PFSK-1 (cell line): ENCODE measurements around the gene CISTR.

Experiments used
- FOXP2 ChIP-seq: optimal IDR thresholded peaks from 2 replicates; pipeline ENCODE3; 2011; ENCODE audit warnings: borderline replicate concordance, control low read depth, inconsistent platforms; ENCODE audit not compliant: insufficient read depth; ENCODE audit errors: extremely low read length, extremely low read depth
- POLR2AphosphoS5 ChIP-seq: IDR thresholded peaks from 2 replicates; pipeline ENCODE4 v1.6.1; 2012; ENCODE audit warnings: low read depth, mild to moderate bottlenecking, control low read depth, low read length, moderate library complexity
- SIN3A ChIP-seq: IDR thresholded peaks from 2 replicates; pipeline ENCODE4 v1.6.1; 2012; ENCODE audit warnings: mild to moderate bottlenecking, low read length, moderate library complexity, borderline replicate concordance; ENCODE audit not compliant: insufficient read depth
- TAF1 ChIP-seq: IDR thresholded peaks from 2 replicates; pipeline ENCODE4 v1.6.1; 2012; ENCODE audit warnings: low read length, control low read depth, borderline replicate concordance; ENCODE audit not compliant: insufficient read depth
- TF ChIP-seq, protein P1 (sequence below), 2 experiments: IDR thresholded peaks; 2 replicates each; pipeline versions ENCODE4 v1.6.1 to v1.8.0; 2011 to 2012; ENCODE audit warnings: low read depth in 2 of 2, low read length in 2 of 2, control low read depth in 1 of 2, inconsistent platforms in 1 of 2, mild to moderate bottlenecking in 1 of 2, moderate library complexity in 1 of 2; ENCODE audit not compliant: insufficient read depth in 1 of 2

Gene CISTR

GRCh38 chr12:53761306-53761705, 9.5 kb upstream of the CISTR start:
- TF ChIP-seq TAF1 (no peak), SIN3A (no peak), FOXP2 (no peak), POLR2AphosphoS5 (no peak)
- TF ChIP-seq, protein P1, sequence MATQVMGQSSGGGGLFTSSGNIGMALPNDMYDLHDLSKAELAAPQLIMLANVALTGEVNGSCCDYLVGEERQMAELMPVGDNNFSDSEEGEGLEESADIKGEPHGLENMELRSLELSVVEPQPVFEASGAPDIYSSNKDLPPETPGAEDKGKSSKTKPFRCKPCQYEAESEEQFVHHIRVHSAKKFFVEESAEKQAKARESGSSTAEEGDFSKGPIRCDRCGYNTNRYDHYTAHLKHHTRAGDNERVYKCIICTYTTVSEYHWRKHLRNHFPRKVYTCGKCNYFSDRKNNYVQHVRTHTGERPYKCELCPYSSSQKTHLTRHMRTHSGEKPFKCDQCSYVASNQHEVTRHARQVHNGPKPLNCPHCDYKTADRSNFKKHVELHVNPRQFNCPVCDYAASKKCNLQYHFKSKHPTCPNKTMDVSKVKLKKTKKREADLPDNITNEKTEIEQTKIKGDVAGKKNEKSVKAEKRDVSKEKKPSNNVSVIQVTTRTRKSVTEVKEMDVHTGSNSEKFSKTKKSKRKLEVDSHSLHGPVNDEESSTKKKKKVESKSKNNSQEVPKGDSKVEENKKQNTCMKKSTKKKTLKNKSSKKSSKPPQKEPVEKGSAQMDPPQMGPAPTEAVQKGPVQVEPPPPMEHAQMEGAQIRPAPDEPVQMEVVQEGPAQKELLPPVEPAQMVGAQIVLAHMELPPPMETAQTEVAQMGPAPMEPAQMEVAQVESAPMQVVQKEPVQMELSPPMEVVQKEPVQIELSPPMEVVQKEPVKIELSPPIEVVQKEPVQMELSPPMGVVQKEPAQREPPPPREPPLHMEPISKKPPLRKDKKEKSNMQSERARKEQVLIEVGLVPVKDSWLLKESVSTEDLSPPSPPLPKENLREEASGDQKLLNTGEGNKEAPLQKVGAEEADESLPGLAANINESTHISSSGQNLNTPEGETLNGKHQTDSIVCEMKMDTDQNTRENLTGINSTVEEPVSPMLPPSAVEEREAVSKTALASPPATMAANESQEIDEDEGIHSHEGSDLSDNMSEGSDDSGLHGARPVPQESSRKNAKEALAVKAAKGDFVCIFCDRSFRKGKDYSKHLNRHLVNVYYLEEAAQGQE (IDR thresholded peaks at IDR 0.05; ENCODE audit: insufficient read depth in 1 of 2, low read depth in 2 of 2, low read length in 2 of 2), result no peak

- no peak for TF ChIP-seq FOXP2
- no peak for TF ChIP-seq TAF1
- TF ChIP-seq, protein P1 (IDR thresholded peaks at IDR 0.05; ENCODE audit: insufficient read depth in 1 of 2, low read depth in 2 of 2, low read length in 2 of 2), result no peak
- no peak for TF ChIP-seq POLR2AphosphoS5
- TF ChIP-seq SIN3A, result no peak
Observed at GRCh38 chr12:53759261-53759660, 7.5 kb upstream of the CISTR start.

GRCh38 chr12:53758730-53759103, 6.9 kb upstream of the CISTR start:
- no peak for TF ChIP-seq POLR2AphosphoS5
- TF ChIP-seq, protein P1 (IDR thresholded peaks at IDR 0.05; ENCODE audit: insufficient read depth in 1 of 2, low read depth in 2 of 2, low read length in 2 of 2), result no peak
- no peak for TF ChIP-seq TAF1

GRCh38 chr12:53758081-53758729, 6.4 kb upstream of the CISTR start:
- TF ChIP-seq FOXP2, result no peak
- TF ChIP-seq, protein P1 (IDR thresholded peaks at IDR 0.05; ENCODE audit: insufficient read depth in 1 of 2, low read depth in 2 of 2, low read length in 2 of 2), result no peak
- no peak for TF ChIP-seq POLR2AphosphoS5
- TF ChIP-seq SIN3A, result no peak
- TF ChIP-seq TAF1, result no peak

- TF ChIP-seq, protein P1 (IDR thresholded peaks at IDR 0.05; ENCODE audit: insufficient read depth in 1 of 2, low read depth in 2 of 2, low read length in 2 of 2), result no peak
- no peak for TF ChIP-seq SIN3A
- no peak for TF ChIP-seq FOXP2
- TF ChIP-seq TAF1, result no peak
- no peak for TF ChIP-seq POLR2AphosphoS5
Observed at GRCh38 chr12:53757101-53757770, 5.5 kb upstream of the CISTR start.
